ENCODE measurements around the gene TSPAN7. TPM values are rescaled to one million over a fixed set of nuclear protein-coding genes. Genes with fewer than 3 reads are reported as not detected.

Gene TSPAN7
- total and polyA plus RNA-seq, 2 experiments from 2014 or later = 12.4 to 17.2 TPM

DNA sequence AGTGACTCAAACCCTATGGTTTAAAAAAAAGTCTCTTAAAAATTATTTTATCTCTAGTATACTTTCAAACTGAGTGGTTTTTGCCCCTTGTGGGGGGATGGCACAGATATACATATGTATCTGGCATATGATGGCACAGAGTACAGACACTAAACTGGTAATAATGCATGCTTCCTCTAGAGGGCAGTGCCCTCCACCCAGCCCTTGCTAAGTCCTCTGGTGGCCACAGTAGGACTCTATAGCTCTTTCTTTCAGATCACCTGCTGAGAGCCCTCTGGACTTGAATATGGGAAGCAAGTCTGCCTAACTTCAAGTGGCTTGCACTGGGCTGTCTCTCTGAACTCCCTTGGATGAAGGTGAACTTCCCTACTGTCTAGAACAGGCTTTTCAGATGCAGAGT lies 66.3 kb downstream of the TSPAN7 start:
- peak; percentile 28 for DNase-seq (ENCODE audit: low spot score)
- Histone ChIP-seq H3K27ac (no peak overlapping the region), H3K4me2 (no peak overlapping the region), H2AFZ (no peak overlapping the region), H4K20me1 (ENCODE audit: insufficient read depth, poor library complexity, severe bottlenecking) (no peaks in the 10 kb centered on the region), H3K4me1 (ENCODE audit: insufficient read depth) (no peaks in the 10 kb centered on the region), H3K27me3 (no peaks in the 10 kb centered on the region), H3K36me3 (replicated peaks; ENCODE audit: insufficient read depth, low read depth) (no peaks in the 10 kb centered on the region), H3K9me3 (ENCODE audit: low read depth) (no peaks in the 10 kb centered on the region), H3K79me2 (no peaks in the 10 kb centered on the region), H3K9me2 (replicated peaks; ENCODE audit: insufficient read depth) (no peaks in the 10 kb centered on the region), H3K4me3 (no peak overlapping the region)
- TF ChIP-seq EZH2phosphoT487 (IDR thresholded peaks at IDR 0.05; ENCODE audit: low read depth, severe bottlenecking, unreplicated experiment) = no peak
- TF ChIP-seq, protein P1, sequence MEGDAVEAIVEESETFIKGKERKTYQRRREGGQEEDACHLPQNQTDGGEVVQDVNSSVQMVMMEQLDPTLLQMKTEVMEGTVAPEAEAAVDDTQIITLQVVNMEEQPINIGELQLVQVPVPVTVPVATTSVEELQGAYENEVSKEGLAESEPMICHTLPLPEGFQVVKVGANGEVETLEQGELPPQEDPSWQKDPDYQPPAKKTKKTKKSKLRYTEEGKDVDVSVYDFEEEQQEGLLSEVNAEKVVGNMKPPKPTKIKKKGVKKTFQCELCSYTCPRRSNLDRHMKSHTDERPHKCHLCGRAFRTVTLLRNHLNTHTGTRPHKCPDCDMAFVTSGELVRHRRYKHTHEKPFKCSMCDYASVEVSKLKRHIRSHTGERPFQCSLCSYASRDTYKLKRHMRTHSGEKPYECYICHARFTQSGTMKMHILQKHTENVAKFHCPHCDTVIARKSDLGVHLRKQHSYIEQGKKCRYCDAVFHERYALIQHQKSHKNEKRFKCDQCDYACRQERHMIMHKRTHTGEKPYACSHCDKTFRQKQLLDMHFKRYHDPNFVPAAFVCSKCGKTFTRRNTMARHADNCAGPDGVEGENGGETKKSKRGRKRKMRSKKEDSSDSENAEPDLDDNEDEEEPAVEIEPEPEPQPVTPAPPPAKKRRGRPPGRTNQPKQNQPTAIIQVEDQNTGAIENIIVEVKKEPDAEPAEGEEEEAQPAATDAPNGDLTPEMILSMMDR (IDR thresholded peaks at IDR 0.05; ENCODE audit: poor library complexity) = peak; percentile 24

DNA sequence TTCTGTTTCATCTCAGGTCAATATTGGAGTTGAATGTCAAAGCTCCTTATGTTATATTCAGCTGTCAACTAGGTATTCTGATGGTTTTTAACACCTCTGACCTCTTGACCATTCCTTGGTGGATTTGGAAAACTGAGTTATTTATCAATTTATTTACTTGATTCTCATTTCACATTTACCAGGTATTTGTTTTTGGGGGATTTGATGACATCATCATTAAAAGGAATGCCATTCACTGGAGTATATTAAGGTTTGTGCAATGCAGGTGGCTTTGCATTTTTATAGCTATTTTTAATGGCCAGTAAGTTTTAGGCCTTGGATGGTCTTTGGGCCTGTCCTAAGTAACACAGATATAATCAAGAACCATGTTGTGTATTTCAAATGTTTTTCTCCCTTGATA lies 67.2 kb downstream of the TSPAN7 start:
- Histone ChIP-seq H3K36me3 (replicated peaks; ENCODE audit: insufficient read depth, low read depth) (no peaks in the 10 kb centered on the region), H3K79me2 (no peaks in the 10 kb centered on the region), H3K4me2 (no peak overlapping the region), H3K4me1 (ENCODE audit: insufficient read depth) (no peaks in the 10 kb centered on the region), H3K9me2 (replicated peaks; ENCODE audit: insufficient read depth) (no peaks in the 10 kb centered on the region), H3K9me3 (ENCODE audit: low read depth) (no peaks in the 10 kb centered on the region), H3K27ac (no peak overlapping the region), H3K27me3 (no peaks in the 10 kb centered on the region), H2AFZ (no peak overlapping the region), H3K4me3 (no peak overlapping the region), H4K20me1 (ENCODE audit: insufficient read depth, poor library complexity, severe bottlenecking) (no peaks in the 10 kb centered on the region)
- no peak for DNase-seq (ENCODE audit: low spot score)
- no peak for TF ChIP-seq EZH2phosphoT487 (IDR thresholded peaks at IDR 0.05; ENCODE audit: low read depth, severe bottlenecking, unreplicated experiment)
- TF ChIP-seq, protein P1 (IDR thresholded peaks at IDR 0.05; ENCODE audit: poor library complexity) = no peak
- TF ChIP-seq EZH2 (IDR thresholded peaks at IDR 0.05; ENCODE audit: borderline replicate concordance) = no peak

DNA sequence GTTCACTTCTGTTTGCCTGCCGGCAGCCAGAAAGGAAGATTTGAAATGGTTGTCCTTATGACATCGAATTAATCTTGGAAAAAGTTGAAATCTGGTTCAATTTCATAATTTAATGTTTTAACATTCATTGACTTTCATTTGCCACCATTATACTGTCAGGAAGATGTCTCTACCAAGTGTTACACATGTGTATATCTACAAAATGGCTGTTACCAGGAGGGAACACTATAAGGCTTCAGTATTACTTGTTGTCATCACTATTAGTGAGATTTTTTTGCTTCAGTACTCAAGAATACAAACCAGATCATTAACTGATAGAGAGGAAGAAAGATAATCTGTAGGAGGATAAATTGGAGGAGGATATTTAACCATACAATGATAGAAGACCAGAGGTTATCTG lies 71.2 kb downstream of the TSPAN7 start:
- Histone ChIP-seq H2AFZ (no peak overlapping the region), H3K79me2 (no peaks in the 10 kb centered on the region), H3K27ac (no peak overlapping the region), H4K20me1 (ENCODE audit: insufficient read depth, poor library complexity, severe bottlenecking) (no peaks in the 10 kb centered on the region), H3K36me3 (replicated peaks; ENCODE audit: insufficient read depth, low read depth) (no peaks in the 10 kb centered on the region), H3K9me3 (ENCODE audit: low read depth) (no peaks in the 10 kb centered on the region), H3K9me2 (replicated peaks; ENCODE audit: insufficient read depth) (no peaks in the 10 kb centered on the region), H3K4me3 (no peak overlapping the region), H3K4me1 (ENCODE audit: insufficient read depth) (no peaks in the 10 kb centered on the region), H3K4me2 (no peak overlapping the region), H3K27me3 (no peaks in the 10 kb centered on the region)
- WGBS (ENCODE audit: low lambda C conversion rate, missing lambda C conversion rate) = 79% methylated on average over 2 of the region's 2 CpGs
- DNase-seq (ENCODE audit: low spot score) = no peak
- TF ChIP-seq EZH2phosphoT487 (IDR thresholded peaks at IDR 0.05; ENCODE audit: low read depth, severe bottlenecking, unreplicated experiment) (no peak), EZH2 (IDR thresholded peaks at IDR 0.05; ENCODE audit: borderline replicate concordance) (no peak)
- TF ChIP-seq, protein P1 (IDR thresholded peaks at IDR 0.05; ENCODE audit: poor library complexity) = no peak

- no peaks in the 10 kb centered on the region for H3K9me2 ChIP-seq (replicated peaks; ENCODE audit: insufficient read depth)
- H3K79me2 ChIP-seq = no peaks in the 10 kb centered on the region
- no peaks in the 10 kb centered on the region for H3K4me1 ChIP-seq (ENCODE audit: insufficient read depth)
- H4K20me1 ChIP-seq (ENCODE audit: insufficient read depth, poor library complexity, severe bottlenecking) = no peaks in the 10 kb centered on the region
- H3K27me3 ChIP-seq = no peaks in the 10 kb centered on the region
- no peak overlapping the region for H3K27ac ChIP-seq
- no peak for DNase-seq (ENCODE audit: low spot score)
- H3K4me3 ChIP-seq = no peak overlapping the region
- H3K9me3 ChIP-seq (ENCODE audit: low read depth) = no peaks in the 10 kb centered on the region
- 62% methylated on average over 2 of the region's 2 CpGs for WGBS (ENCODE audit: low lambda C conversion rate, missing lambda C conversion rate)
- H3K4me2 ChIP-seq = no peak overlapping the region
- H2AFZ ChIP-seq = no peak overlapping the region
- TF ChIP-seq EZH2phosphoT487 (IDR thresholded peaks at IDR 0.05; ENCODE audit: low read depth, severe bottlenecking, unreplicated experiment) (no peak), EZH2 (IDR thresholded peaks at IDR 0.05; ENCODE audit: borderline replicate concordance) (no peak)
- TF ChIP-seq, protein P1 (IDR thresholded peaks at IDR 0.05; ENCODE audit: poor library complexity) = no peak
- no peaks in the 10 kb centered on the region for H3K36me3 ChIP-seq (replicated peaks; ENCODE audit: insufficient read depth, low read depth)
Measured at GRCh38 chrX:38634665-38635064, 73.3 kb downstream of the TSPAN7 start.
